ENCODE measurements around the gene C22orf23. TPM values are rescaled to one million over a fixed set of nuclear protein-coding genes. Genes with fewer than 3 reads are reported as not detected.

Gene C22orf23
- total RNA-seq, 1 experiment from 2014 or later, result 0.47 TPM

- ChIA-PET CTCF (interaction anchor here (1.2 kb wide), 1 partner anchor 154 kb away, joined by 3 read pairs; no protein-coding TSS in a partner anchor), POLR2A (no interaction called here), RAD21 (ENCODE audit: low non-redundant PET in 1 of 2, low total read pairs in 2 of 2, uncharacterized antibody in 2 of 2, unreplicated experiment in 2 of 2) (no interaction called here)
- Histone ChIP-seq H3K27me3 (ENCODE audit: insufficient read depth, low read length) (no peaks in the 10 kb centered on the region), H3K27ac (ENCODE audit: low read depth, low read length) (no peak overlapping the region), H3K4me2 (ENCODE audit: low read length) (no peak overlapping the region), H3K36me3 (ENCODE audit: control insufficient read depth in 1 of 2, insufficient read depth in 2 of 2, low read length in 2 of 2) (peaks cover 17 to 23% of the 10 kb centered on the region in 2 experiments; a peak in 3 of 4 replicates), H3K4me1 (ENCODE audit: control insufficient read depth in 1 of 2, insufficient read depth in 2 of 2, low read length in 2 of 2) (no peaks in the 10 kb centered on the region), H3K4me3 (replicated peaks in 1 of 2; ENCODE audit: low read depth in 1 of 2, low read length in 2 of 2) (no peak overlapping the region), H3K9me3 (ENCODE audit: control insufficient read depth in 1 of 2, insufficient read depth in 1 of 2, low read depth in 1 of 2, low read length in 2 of 2) (no peaks in the 10 kb centered on the region), H2AFZ (ENCODE audit: low read depth, low read length, poor library complexity, severe bottlenecking) (no peak overlapping the region), H4K20me1 (ENCODE audit: insufficient read depth) (peaks cover 5% of the 10 kb centered on the region; the same call in 1 of the 2 replicates), H3K9me2 (ENCODE audit: insufficient read depth) (no peaks in the 10 kb centered on the region), H3K79me2 (ENCODE audit: insufficient read depth, low read length) (peaks cover 8% of the 10 kb centered on the region), H3K9ac (ENCODE audit: low read length) (no peak overlapping the region)
- no peak for TF ChIP-seq ELF1 (IDR thresholded peaks at IDR 0.05; ENCODE audit: borderline replicate concordance, low read depth)
- TF ChIP-seq POLR2AphosphoS5 (IDR thresholded peaks at IDR 0.05; ENCODE audit: low read depth, low read length), result no peak
- TF ChIP-seq EZH2 (IDR thresholded peaks at IDR 0.05), result no peak
- TF ChIP-seq YY1 (IDR thresholded peaks at IDR 0.05; ENCODE audit: extremely low read depth, insufficient replicate concordance, low read depth, low read length), result no peak
- no peak for TF ChIP-seq EZH2phosphoT487 (IDR thresholded peaks at IDR 0.05; ENCODE audit: borderline replicate concordance)
- no peak for TF ChIP-seq CTCF (IDR thresholded peaks at IDR 0.05 in 2 of 3, conservative IDR thresholded peaks at IDR 0.05 in 1 of 3; ENCODE audit: borderline replicate concordance in 1 of 3, insufficient read depth in 1 of 3, low read depth in 2 of 3, low read length in 2 of 3)
- no peak for TF ChIP-seq FOSL1 (IDR thresholded peaks at IDR 0.05; ENCODE audit: low read depth)
- TF ChIP-seq RAD21 (IDR thresholded peaks at IDR 0.05; ENCODE audit: low read depth), result no peak
- no peak for TF ChIP-seq ZNF274 (IDR thresholded peaks at IDR 0.05; ENCODE audit: low read depth, low read length)
- TF ChIP-seq REST (IDR thresholded peaks at IDR 0.05; ENCODE audit: low read depth), result no peak
- TF ChIP-seq JUND (IDR thresholded peaks at IDR 0.05), result no peak
- TF ChIP-seq TCF7L2 (IDR thresholded peaks at IDR 0.05; ENCODE audit: borderline replicate concordance, extremely low read depth, insufficient read depth, insufficient read length), result no peak
- TF ChIP-seq SP1 (IDR thresholded peaks at IDR 0.05; ENCODE audit: low read depth), result no peak
- no peak for TF ChIP-seq EGR1 (IDR thresholded peaks at IDR 0.05; ENCODE audit: low read depth)
- no peak for TF ChIP-seq ZBTB33 (IDR thresholded peaks at IDR 0.05; ENCODE audit: extremely low read depth, insufficient replicate concordance, low read length)
- intact Hi-C loops (cut with micrococcal nuclease), result no loop called here
- BruUV-seq (replicated peaks), result no TSS peak
- ATAC-seq, result no peak
- DNase-seq (ENCODE audit: low read depth, low spot score), result no peak
These were observed 17.5 kb upstream of the C22orf23 start for GRCh38 chr22:37970864-37971263.
